Measurements from ENCODE around the gene CCDC188.

DNA sequence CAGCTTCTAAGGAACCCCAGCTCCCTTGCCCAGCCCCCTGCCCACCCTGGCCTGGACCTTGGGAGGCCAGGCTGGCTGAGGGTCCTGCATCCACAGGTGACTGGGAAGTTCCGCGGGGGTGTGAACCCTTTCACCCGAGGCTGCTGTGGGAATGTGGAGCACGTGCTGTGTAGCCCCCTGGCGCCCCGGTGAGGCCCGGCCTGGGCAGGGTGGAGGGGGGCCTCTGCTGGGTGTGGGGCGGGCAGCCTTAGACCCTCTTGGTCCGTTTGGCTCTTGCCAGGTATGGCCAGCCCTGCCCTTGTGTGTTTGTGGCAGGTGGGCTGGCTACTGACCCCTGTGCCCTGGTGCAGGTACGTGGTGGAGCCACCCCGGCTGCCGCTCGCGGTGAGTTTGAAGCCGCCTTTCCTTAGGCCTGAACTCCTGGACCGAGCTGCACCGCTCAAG, 10.3 kb downstream of the CCDC188 start:
- TF ChIP-seq, protein P1, sequence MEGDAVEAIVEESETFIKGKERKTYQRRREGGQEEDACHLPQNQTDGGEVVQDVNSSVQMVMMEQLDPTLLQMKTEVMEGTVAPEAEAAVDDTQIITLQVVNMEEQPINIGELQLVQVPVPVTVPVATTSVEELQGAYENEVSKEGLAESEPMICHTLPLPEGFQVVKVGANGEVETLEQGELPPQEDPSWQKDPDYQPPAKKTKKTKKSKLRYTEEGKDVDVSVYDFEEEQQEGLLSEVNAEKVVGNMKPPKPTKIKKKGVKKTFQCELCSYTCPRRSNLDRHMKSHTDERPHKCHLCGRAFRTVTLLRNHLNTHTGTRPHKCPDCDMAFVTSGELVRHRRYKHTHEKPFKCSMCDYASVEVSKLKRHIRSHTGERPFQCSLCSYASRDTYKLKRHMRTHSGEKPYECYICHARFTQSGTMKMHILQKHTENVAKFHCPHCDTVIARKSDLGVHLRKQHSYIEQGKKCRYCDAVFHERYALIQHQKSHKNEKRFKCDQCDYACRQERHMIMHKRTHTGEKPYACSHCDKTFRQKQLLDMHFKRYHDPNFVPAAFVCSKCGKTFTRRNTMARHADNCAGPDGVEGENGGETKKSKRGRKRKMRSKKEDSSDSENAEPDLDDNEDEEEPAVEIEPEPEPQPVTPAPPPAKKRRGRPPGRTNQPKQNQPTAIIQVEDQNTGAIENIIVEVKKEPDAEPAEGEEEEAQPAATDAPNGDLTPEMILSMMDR (conservative IDR thresholded peaks at IDR 0.05 in 1 of 2, IDR thresholded peaks at IDR 0.05 in 1 of 2; ENCODE audit: low read depth in 1 of 2, low read length in 2 of 2): no peak
- TF ChIP-seq EZH2 (IDR thresholded peaks at IDR 0.05; ENCODE audit: low read length, missing control alignments): no peak

Data from fibroblast of lung (primary cell).